HepG2 (cell line): ENCODE measurements around the gene EPC2.

Experiments
- CTCF ChIP-seq: sonication (generic); formaldehyde crosslinking; IDR thresholded peaks from 2 replicates; pipeline ENCODE4 v1.5.0; 2020; ENCODE audit warnings: mild to moderate bottlenecking, missing genetic modification reagents, moderate library complexity
- ESRRA ChIP-seq: sonication (generic); formaldehyde crosslinking; IDR thresholded peaks from 2 replicates; pipeline ENCODE4 v1.5.1; 2020; ENCODE audit warnings: mild to moderate bottlenecking, low read depth, missing genetic modification reagents
- ZBTB34 ChIP-seq: sonication (generic); formaldehyde crosslinking; IDR thresholded peaks from 2 replicates; pipeline ENCODE4 v1.8.0; 2022; ENCODE audit warnings: mild to moderate bottlenecking, missing genetic modification reagents
- ZNF773 ChIP-seq: sonication (generic); formaldehyde crosslinking; IDR thresholded peaks from 2 replicates; pipeline ENCODE4 v1.4.0; 2020; ENCODE audit warnings: missing genetic modification reagents, borderline replicate concordance
- TF ChIP-seq, protein P1 (sequence below): sonication (generic); formaldehyde crosslinking; IDR thresholded peaks from 2 replicates; pipeline ENCODE4 v1.4.0; 2020; ENCODE audit warnings: mild to moderate bottlenecking, missing genetic modification reagents, borderline replicate concordance

DNA sequence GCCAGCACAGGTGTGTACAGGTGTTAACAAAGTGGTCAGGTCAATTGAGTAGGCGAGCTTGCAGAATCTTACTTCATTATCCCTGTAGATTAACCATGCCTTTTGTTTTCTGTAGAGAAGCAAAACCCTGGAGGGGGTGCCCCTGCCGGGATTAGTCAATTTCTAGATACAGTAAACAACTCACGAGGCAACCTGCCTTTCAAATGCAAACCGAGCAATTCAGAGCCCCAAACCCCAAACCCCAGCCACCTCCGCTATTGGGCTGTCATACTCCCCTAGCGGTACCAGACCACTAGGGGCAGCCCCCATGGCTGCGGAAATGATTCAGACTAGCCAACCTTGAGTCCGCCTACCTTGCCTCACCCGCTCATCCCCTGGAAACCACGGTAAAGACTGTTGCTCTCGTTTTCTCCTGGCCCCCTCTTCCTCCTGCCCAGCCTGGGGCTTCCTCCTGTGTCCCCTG, 169.1 kb downstream of the EPC2 start:
- TF ChIP-seq ZNF773 (CRISPR knock-in tag) (no peak), ZBTB34 (CRISPR knock-in tag) (no peak), CTCF (peak; percentile 27; the same call in 1 of the 2 replicates), ESRRA (no peak)
- TF ChIP-seq, protein P1, sequence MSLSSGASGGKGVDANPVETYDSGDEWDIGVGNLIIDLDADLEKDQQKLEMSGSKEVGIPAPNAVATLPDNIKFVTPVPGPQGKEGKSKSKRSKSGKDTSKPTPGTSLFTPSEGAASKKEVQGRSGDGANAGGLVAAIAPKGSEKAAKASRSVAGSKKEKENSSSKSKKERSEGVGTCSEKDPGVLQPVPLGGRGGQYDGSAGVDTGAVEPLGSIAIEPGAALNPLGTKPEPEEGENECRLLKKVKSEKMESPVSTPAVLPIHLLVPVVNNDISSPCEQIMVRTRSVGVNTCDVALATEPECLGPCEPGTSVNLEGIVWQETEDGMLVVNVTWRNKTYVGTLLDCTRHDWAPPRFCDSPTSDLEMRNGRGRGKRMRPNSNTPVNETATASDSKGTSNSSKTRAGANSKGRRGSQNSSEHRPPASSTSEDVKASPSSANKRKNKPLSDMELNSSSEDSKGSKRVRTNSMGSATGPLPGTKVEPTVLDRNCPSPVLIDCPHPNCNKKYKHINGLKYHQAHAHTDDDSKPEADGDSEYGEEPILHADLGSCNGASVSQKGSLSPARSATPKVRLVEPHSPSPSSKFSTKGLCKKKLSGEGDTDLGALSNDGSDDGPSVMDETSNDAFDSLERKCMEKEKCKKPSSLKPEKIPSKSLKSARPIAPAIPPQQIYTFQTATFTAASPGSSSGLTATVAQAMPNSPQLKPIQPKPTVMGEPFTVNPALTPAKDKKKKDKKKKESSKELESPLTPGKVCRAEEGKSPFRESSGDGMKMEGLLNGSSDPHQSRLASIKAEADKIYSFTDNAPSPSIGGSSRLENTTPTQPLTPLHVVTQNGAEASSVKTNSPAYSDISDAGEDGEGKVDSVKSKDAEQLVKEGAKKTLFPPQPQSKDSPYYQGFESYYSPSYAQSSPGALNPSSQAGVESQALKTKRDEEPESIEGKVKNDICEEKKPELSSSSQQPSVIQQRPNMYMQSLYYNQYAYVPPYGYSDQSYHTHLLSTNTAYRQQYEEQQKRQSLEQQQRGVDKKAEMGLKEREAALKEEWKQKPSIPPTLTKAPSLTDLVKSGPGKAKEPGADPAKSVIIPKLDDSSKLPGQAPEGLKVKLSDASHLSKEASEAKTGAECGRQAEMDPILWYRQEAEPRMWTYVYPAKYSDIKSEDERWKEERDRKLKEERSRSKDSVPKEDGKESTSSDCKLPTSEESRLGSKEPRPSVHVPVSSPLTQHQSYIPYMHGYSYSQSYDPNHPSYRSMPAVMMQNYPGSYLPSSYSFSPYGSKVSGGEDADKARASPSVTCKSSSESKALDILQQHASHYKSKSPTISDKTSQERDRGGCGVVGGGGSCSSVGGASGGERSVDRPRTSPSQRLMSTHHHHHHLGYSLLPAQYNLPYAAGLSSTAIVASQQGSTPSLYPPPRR (CRISPR knock-in tag), result no peak
